Measurements from ENCODE around the gene COBL.

Gene COBL

GRCh38 chr7:51256209-51256781 is 60.3 kb downstream of the COBL start:
- TF ChIP-seq CTCF (conservative IDR thresholded peaks at IDR 0.05): no peak
- H3K27ac ChIP-seq: no peak overlapping the region

- TF ChIP-seq CTCF (conservative IDR thresholded peaks at IDR 0.05): no peak
- H3K27ac ChIP-seq: no peak overlapping the region
These were observed 60.9 kb downstream of the COBL start for GRCh38 chr7:51255536-51256208.

- no peak overlapping the region for H3K27ac ChIP-seq
- no peak for TF ChIP-seq CTCF (conservative IDR thresholded peaks at IDR 0.05)
These were observed 61.6 kb downstream of the COBL start for GRCh38 chr7:51255036-51255435.

DNA sequence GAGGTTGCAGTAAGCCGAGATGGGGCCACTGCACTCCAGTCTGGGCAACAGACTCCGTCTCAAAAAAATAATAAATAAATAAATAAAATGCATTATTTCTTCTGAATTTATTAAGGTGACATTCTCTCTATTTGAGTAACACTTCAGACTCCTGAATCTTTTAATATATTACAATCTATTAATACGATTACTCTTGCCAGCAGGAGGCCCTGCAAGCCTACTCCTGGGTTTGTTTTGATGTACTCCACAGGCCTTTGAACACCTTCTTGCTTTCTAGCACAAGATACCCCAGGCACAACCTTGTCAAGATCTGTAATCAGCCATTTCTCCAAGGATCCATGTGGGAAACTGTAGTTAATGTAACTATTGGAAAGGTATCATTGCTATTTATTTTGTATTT is 63.5 kb downstream of the COBL start:
- TF ChIP-seq CTCF (conservative IDR thresholded peaks at IDR 0.05): peak; percentile 78
- no peak overlapping the region for H3K27ac ChIP-seq

DNA sequence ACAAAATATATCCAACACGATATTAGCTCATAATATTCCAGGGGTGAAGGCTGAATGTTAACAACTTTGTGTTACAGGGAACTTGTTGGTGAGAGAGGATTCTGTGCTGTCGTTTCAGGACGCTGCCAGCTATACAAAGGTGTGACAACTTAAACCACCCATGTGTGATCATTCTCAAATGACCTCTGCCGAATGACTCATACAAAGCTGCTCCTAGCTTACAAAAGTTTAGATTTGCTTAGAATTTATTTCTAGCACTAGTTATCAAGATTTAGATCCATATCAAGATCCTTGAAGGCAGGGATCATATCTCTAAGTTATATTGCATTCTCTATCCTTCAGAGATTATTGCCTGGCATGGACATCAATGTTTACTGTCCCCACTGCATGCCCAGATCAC is 65.3 kb downstream of the COBL start:
- TF ChIP-seq CTCF (conservative IDR thresholded peaks at IDR 0.05): no peak
- H3K27ac ChIP-seq: peak overlapping the region; percentile 33

DNA sequence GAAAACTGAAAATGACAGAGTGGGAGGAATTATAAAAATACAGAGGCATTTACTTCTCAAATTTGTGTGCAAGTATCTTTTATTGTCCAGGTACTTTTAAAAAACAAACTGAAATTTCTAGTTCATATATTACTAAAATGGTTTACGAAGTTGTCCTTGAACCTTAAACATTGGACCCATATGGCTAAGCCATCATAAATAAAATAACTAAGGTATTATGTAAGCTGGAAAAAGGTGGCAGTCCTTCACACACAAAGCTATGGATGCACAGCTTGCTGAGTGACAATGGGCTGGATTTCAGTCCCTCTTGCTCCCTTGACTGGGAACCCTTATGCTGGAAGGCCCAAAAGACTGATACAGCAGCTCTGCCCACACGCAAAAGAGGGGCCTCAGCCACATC is 66.1 kb downstream of the COBL start:
- TF ChIP-seq CTCF (conservative IDR thresholded peaks at IDR 0.05): no peak
- peak overlapping the region; percentile 33; the same call in 1 of the 2 replicates for H3K27ac ChIP-seq

DNA sequence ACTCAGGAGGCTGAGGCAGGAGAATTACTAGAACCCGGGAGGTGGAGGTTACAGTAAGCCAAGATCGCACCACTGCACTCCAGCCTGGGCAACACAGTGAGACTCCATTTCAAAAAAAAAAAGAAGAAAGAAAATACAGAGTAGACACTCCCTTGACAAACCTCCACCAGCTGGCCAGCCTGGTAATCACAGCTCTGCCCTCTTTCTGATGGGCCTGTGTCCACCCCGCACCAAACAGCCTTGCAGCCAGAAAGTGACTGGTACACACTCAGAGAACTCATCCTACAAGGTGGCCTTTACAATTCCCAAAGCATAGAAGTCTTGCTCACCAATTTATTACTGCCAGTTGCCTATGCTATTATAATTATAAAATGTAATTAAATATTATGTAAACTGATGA is 66.6 kb downstream of the COBL start:
- no peak overlapping the region for H3K27ac ChIP-seq
- TF ChIP-seq CTCF (conservative IDR thresholded peaks at IDR 0.05): no peak

Data from VCaP (cell line).